Activated CD8-positive, alpha-beta memory T cell treated with anti-CD3 and anti-CD28 coated beads for 4 hours (primary cell): ENCODE measurements around the gene ADSL.
"Not testable (repeated sequence)": the region's sequence is repeated elsewhere in the genome, so short reads cannot be mapped to it uniquely, and the experiment has no call there.

ENCODE experiments used
- DNase-seq, 2 donors: peaks; one replicate each; pipeline ENCODE4 v3.0.0-alpha.2; 2020; ENCODE audit warnings: low read depth in 2 of 2

The ADSL gene

GRCh38 chr22:40367342-40367741 lies 21.0 kb downstream of the ADSL start:
- DNase-seq = no peak

- DNase-seq = no peak
Measured at GRCh38 chr22:40368016-40368415, 21.7 kb downstream of the ADSL start.

GRCh38 chr22:40368836-40369235 lies 22.5 kb downstream of the ADSL start:
- DNase-seq = no peak

- DNase-seq = no peak
Measured at GRCh38 chr22:40374567-40374966, 28.3 kb downstream of the ADSL start.

GRCh38 chr22:40376149-40376548 lies 29.8 kb downstream of the ADSL start:
- DNase-seq = no peak

GRCh38 chr22:40377931-40378330 lies 31.6 kb downstream of the ADSL start:
- no peak for DNase-seq

GRCh38 chr22:40378448-40378847 lies 32.1 kb downstream of the ADSL start:
- DNase-seq = not testable (repeated sequence)

- DNase-seq = no peak
Measured at GRCh38 chr22:40381461-40381860, 35.2 kb downstream of the ADSL start.

GRCh38 chr22:40383905-40384304 lies 37.6 kb downstream of the ADSL start:
- DNase-seq = no peak

- no peak for DNase-seq
Measured at GRCh38 chr22:40385036-40385782, 38.9 kb downstream of the ADSL start.

- DNase-seq = no peak
Measured at GRCh38 chr22:40387746-40388145, 41.4 kb downstream of the ADSL start.

- no peak for DNase-seq
Measured at GRCh38 chr22:40388231-40388630, 41.9 kb downstream of the ADSL start.

GRCh38 chr22:40391417-40391816 lies 45.1 kb downstream of the ADSL start:
- no peak for DNase-seq

GRCh38 chr22:40392618-40393017 lies 46.3 kb downstream of the ADSL start:
- DNase-seq = no peak

- no peak for DNase-seq
Measured at GRCh38 chr22:40394607-40395006, 48.3 kb downstream of the ADSL start.

- DNase-seq = no peak
Measured at GRCh38 chr22:40395607-40396006, 49.3 kb downstream of the ADSL start.

GRCh38 chr22:40396882-40397281 lies 50.6 kb downstream of the ADSL start:
- no peak for DNase-seq

- no peak for DNase-seq
Measured at GRCh38 chr22:40397396-40397795, 51.1 kb downstream of the ADSL start.

- no peak for DNase-seq
Measured at GRCh38 chr22:40399621-40400020, 53.3 kb downstream of the ADSL start.

- DNase-seq = no peak
Measured at GRCh38 chr22:40400159-40400558, 53.9 kb downstream of the ADSL start.

- DNase-seq = peak; percentile 30 to 45
Measured at GRCh38 chr22:40401532-40401931, 55.2 kb downstream of the ADSL start.

GRCh38 chr22:40401981-40402406 lies 55.7 kb downstream of the ADSL start:
- DNase-seq = no peak

GRCh38 chr22:40403141-40403540 lies 56.8 kb downstream of the ADSL start:
- no peak for DNase-seq

GRCh38 chr22:40403651-40404050 lies 57.4 kb downstream of the ADSL start:
- no peak for DNase-seq
